ENCODE measurements around the gene CEBPG.

The CEBPG gene

DNA sequence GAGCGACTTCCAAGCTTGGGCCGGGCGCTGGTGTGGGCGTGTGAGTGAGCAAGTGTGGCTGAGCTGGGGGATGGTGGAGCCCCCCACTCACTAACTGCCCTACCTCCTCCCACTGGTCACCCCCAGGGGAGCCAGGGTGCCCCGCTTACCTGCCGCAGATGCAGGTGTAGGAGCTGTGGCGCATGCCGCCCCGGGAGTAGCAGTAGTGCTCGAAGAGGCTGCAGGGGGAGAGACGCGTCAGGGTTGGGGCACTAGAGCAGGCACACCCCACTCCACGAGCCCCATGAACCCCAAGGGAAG lies 39.9 kb downstream of the CEBPG start:
- no peak overlapping the region for H3K9ac ChIP-seq (ENCODE audit: low read depth, low read length)
- no peaks in the 10 kb centered on the region for H3K4me1 ChIP-seq (ENCODE audit: control insufficient read depth, insufficient read depth, low read length)
- H3K4me2 ChIP-seq (ENCODE audit: low read length): no peak overlapping the region
- no peaks in the 10 kb centered on the region for H3K9me3 ChIP-seq (replicated peaks; ENCODE audit: low read length)
- no peaks in the 10 kb centered on the region for H3K27me3 ChIP-seq (ENCODE audit: control insufficient read depth, insufficient read depth, low read length)
- H3K36me3 ChIP-seq (ENCODE audit: insufficient read depth, low read length): no peaks in the 10 kb centered on the region
- H3K4me3 ChIP-seq (ENCODE audit: low read length): no peak overlapping the region

DNA sequence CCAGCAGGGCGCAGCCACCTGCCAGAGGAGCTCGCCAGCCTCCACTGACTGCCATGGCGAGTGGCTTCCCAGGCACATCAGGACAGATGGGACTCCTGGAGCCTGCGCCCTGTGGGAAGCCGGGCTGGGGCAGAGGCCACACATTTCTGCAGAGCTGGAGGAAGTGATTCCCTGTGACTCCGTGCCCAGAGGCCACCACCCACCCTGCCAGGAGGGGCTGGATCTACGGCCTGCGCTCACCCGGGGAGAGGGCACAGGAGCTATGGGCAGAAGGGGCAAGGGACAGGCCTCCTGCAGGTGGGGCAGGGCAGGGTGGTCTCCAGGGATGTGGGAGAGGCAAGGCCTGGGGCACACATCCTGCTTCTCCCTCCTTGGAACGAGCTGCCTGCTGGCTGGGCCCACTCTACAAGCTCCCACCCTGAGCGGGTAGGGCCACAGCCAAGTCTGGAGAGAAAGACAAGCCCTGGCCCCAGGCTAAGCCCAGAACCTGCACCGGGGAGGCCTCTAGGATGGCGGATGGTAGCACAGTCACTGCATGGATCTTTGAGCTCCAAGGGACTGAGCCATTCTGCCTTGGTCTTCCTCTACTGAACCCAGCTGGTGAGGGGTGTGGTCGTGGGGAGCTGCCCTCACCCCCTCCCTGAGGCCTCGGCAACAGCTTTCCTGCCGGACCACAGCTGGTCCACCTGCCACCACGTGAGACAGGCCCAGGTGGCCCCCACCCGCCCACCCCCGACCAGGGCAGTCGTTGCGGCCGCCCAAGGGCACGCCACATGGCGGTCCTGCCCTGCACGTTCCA lies 40.6 kb downstream of the CEBPG start:
- no peaks in the 10 kb centered on the region for H3K36me3 ChIP-seq (ENCODE audit: insufficient read depth, low read length)
- H3K9me3 ChIP-seq (replicated peaks; ENCODE audit: low read length): no peaks in the 10 kb centered on the region
- H3K4me2 ChIP-seq (ENCODE audit: low read length): no peak overlapping the region
- H3K4me1 ChIP-seq (ENCODE audit: control insufficient read depth, insufficient read depth, low read length): no peaks in the 10 kb centered on the region
- H3K4me3 ChIP-seq (ENCODE audit: low read length): no peak overlapping the region
- H3K9ac ChIP-seq (ENCODE audit: low read depth, low read length): no peak overlapping the region
- no peaks in the 10 kb centered on the region for H3K27me3 ChIP-seq (ENCODE audit: control insufficient read depth, insufficient read depth, low read length)

DNA sequence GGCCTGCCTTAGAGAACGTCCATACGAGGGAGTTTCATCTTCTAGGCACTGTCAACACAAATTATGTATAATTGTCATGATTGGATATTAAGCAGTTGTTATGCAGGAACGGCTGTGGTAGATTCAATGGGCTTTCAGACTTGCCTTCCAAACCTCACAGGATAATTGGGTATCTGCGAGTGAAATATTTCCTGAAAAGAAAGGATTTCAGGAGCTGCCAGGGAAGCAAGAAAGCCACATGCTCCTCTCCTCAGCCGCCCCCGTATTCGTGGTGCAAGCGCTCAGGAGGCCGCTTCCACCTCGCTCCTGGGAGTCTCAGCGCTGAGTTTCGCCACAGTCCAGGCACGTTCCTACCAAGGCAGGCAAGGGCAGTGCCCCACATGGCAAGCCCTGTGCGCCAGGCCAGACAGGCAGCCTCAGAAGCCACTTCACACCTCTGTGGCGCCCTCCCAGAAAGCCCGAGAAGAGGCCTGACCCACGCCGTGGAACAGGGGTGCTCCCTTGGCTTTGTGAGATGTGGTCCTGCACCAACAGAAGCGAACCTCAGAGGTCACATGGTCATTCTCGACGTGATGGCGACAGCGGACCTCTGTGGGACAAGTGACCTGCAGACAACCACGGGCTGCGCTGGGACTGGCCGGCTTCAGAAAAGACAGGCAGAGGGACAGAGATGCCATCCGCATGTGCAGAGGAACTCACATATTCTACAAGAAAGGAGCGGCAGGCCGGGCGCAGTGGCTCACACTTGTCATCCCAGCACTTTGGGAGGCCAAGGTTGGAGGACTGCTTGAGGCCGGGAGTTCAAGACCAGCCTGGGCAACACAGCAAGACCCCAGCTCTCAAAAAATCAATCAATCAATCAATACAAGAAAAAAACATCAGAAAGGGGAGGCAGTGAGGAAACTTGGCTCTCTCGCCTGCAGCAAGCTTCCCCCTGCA lies 41.4 kb downstream of the CEBPG start:
- Histone ChIP-seq H3K4me3 (ENCODE audit: low read length) (no peak overlapping the region), H3K9ac (ENCODE audit: low read depth, low read length) (no peak overlapping the region), H3K4me1 (ENCODE audit: control insufficient read depth, insufficient read depth, low read length) (no peaks in the 10 kb centered on the region), H3K36me3 (ENCODE audit: insufficient read depth, low read length) (no peaks in the 10 kb centered on the region), H3K4me2 (ENCODE audit: low read length) (no peak overlapping the region), H3K27me3 (ENCODE audit: control insufficient read depth, insufficient read depth, low read length) (no peaks in the 10 kb centered on the region), H3K9me3 (replicated peaks; ENCODE audit: low read length) (no peaks in the 10 kb centered on the region)

DNA sequence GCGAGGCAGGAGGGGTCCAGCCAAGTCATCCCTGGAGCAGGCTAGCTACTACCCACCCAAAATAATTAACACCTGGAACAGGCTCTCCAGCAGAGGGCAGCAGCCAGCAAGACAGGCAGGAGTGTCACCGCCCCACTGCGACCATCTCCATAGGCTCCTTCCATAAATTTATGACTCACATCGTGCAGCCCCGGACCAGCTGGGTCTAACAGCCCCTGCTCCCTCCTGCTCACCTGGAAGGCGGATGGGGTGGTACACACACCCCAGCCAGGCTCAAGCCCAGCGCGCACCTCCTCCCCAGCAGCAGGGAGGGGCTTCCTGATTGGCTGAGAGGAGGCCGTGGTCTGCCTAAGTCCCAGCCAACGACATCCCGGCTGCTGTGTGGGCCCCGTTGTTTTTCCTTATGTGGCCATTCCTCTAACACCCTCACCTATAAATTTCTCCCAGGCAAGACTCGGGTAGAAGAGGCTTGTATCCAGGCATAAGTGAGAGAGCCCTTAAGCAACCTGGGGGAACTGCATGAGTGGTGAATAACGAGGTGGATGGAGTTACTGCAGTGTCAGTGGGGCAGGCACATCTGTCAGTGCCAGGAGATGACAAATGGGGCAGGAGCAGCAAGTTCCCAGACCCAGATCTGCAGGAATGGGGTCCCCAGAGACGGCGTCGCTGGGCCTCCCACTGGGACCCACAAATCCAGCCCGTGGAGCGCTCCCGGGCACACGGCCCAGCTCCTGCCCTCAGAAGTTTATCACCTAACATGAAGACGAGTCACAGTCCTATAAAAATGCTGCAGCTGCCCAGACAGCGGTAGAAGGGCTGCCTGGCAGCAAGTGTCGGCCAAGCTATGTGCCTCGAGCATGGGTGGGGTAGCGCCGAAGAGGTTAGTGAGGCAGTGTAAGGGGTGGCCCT lies 43.1 kb downstream of the CEBPG start:
- Histone ChIP-seq H3K27me3 (ENCODE audit: control insufficient read depth, insufficient read depth, low read length) (no peaks in the 10 kb centered on the region), H3K9ac (ENCODE audit: low read depth, low read length) (no peak overlapping the region), H3K4me1 (ENCODE audit: control insufficient read depth, insufficient read depth, low read length) (no peaks in the 10 kb centered on the region), H3K36me3 (ENCODE audit: insufficient read depth, low read length) (no peaks in the 10 kb centered on the region), H3K4me2 (ENCODE audit: low read length) (no peak overlapping the region), H3K4me3 (ENCODE audit: low read length) (no peak overlapping the region), H3K9me3 (replicated peaks; ENCODE audit: low read length) (no peaks in the 10 kb centered on the region)

DNA sequence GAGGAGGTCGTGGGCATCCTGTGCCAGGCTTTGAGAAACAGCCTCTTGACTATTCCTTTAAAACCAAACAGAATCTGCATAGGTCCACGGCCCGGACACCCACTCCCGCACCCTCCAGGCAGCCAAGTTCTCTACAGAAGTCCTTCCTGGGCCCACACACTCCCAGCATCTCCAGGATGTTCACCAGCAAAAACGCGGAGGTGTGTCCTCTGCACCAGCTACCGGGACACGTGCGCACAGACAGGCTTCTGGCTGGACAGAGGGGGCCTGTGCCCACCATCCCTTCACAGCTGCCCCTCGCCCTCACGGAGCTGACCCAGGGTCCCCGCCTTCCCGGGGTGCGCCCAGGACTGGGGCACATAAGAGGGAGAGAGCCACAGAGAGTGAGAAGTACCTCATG lies 44.2 kb downstream of the CEBPG start:
- Histone ChIP-seq H3K9ac (ENCODE audit: low read depth, low read length) (no peak overlapping the region), H3K27me3 (ENCODE audit: control insufficient read depth, insufficient read depth, low read length) (no peaks in the 10 kb centered on the region), H3K4me1 (ENCODE audit: control insufficient read depth, insufficient read depth, low read length) (no peaks in the 10 kb centered on the region), H3K36me3 (ENCODE audit: insufficient read depth, low read length) (no peaks in the 10 kb centered on the region), H3K9me3 (replicated peaks; ENCODE audit: low read length) (no peaks in the 10 kb centered on the region), H3K4me2 (ENCODE audit: low read length) (no peak overlapping the region), H3K4me3 (ENCODE audit: low read length) (no peak overlapping the region)

DNA sequence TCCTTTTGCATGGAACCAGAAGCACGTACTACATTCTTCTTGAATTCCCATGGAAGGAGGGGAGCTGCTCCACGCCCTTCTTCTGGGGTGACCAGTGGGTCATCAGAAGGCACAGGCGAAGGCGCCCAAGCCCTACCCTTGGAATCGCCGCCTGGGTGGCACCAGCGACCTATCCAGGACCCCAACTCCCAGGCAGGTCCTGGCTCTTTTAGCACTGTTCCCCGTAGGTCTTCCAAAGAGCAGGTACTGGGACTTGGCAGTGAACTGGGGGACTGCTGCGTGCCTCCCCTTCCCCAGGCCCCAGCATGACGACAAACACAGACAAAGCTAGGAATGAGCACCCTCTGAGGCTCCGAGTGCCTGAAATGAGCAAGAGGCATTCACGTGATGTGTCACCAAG lies 45.0 kb downstream of the CEBPG start:
- Histone ChIP-seq H3K4me1 (ENCODE audit: control insufficient read depth, insufficient read depth, low read length) (no peaks in the 10 kb centered on the region), H3K4me2 (ENCODE audit: low read length) (no peak overlapping the region), H3K36me3 (ENCODE audit: insufficient read depth, low read length) (no peaks in the 10 kb centered on the region), H3K9me3 (replicated peaks; ENCODE audit: low read length) (no peaks in the 10 kb centered on the region), H3K9ac (ENCODE audit: low read depth, low read length) (no peak overlapping the region), H3K27me3 (ENCODE audit: control insufficient read depth, insufficient read depth, low read length) (no peaks in the 10 kb centered on the region), H3K4me3 (ENCODE audit: low read length) (no peak overlapping the region)

DNA sequence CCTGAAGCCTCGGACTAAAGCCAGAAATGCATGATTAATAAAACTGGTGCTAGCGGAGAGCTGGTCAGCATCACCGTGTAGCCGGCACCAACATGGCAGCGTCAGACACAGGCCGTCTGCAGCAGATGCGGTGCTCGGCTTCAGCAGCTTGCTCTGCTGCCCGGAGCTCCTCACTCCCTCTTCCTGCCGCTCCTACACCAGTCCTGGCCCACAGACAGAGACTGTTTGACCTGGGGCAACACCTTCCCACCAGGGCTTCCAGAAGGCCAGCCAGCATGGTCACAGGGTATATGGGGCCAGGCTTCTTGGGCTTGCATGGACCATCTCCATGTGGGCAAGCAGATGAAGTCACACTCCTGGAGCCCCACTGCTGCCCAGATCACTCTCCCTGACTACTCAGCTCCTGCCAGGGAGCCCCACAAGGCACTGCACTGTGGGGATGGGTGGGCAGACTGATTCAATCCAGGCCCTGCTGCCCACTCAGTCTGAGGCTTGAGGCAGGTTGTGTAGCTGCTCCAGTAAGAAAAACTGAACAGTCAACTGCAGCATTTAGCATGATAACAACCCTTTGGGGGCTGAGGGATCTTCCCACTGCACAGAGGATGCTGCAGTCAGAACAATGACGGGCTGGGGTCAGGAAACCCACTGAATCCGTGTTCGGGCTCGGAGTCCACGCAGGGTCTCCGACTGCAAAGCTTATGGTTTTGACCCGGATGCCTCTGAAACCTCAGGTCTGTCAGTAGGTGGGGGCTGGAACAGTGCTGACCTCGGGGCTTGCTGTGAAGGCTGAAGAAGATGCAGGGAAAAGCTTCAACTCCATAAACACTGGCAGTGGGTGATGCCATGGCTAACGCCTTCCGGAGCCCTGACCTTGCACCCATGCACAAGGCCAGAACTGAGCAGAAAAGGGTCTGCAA lies 45.6 kb downstream of the CEBPG start:
- H3K36me3 ChIP-seq (ENCODE audit: insufficient read depth, low read length): no peaks in the 10 kb centered on the region
- H3K4me2 ChIP-seq (ENCODE audit: low read length): no peak overlapping the region
- no peaks in the 10 kb centered on the region for H3K9me3 ChIP-seq (replicated peaks; ENCODE audit: low read length)
- H3K27me3 ChIP-seq (ENCODE audit: control insufficient read depth, insufficient read depth, low read length): no peaks in the 10 kb centered on the region
- no peak overlapping the region for H3K9ac ChIP-seq (ENCODE audit: low read depth, low read length)
- H3K4me1 ChIP-seq (ENCODE audit: control insufficient read depth, insufficient read depth, low read length): no peaks in the 10 kb centered on the region
- H3K4me3 ChIP-seq (ENCODE audit: low read length): no peak overlapping the region

DNA sequence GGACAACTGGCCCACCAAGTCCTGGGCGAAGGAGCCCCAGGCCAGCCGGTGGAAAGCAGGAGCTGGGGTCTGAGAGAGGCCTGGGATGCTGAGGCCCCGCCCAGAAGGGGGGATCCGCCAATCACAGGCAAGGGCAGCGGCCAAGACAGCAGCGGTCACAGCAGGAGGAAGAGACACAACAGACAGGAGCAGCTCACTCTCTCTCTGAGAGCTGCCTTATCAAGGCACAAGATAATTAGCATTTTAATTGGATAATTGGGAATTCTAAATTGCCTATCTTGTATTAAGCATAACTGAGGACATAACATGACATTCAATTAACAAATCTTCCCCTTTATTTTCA lies 46.2 kb downstream of the CEBPG start:
- Histone ChIP-seq H3K4me2 (ENCODE audit: low read length) (no peak overlapping the region), H3K9ac (ENCODE audit: low read depth, low read length) (no peak overlapping the region), H3K4me1 (ENCODE audit: control insufficient read depth, insufficient read depth, low read length) (no peaks in the 10 kb centered on the region), H3K4me3 (ENCODE audit: low read length) (no peak overlapping the region), H3K36me3 (ENCODE audit: insufficient read depth, low read length) (no peaks in the 10 kb centered on the region), H3K9me3 (replicated peaks; ENCODE audit: low read length) (no peaks in the 10 kb centered on the region), H3K27me3 (ENCODE audit: control insufficient read depth, insufficient read depth, low read length) (no peaks in the 10 kb centered on the region)

DNA sequence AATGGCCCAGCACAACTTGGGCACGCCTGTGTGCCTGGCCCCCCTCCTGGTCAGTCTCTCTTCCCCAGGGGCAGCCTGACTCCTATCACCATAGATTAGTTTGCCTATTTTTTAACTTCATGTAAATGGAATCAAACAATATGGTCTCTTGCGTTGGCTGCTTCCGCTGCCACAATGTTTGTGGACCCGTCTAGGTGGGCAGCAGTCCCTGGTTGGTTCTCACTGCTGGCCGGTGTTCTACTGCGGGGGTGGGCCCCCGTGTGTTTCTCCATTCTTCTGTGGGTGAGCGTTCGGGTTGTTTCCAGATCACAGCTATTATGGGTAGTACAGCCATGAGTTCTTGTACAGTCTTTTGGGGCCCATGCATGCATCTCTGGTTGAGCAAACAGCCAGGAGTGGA lies 47.3 kb downstream of the CEBPG start:
- Histone ChIP-seq H3K36me3 (ENCODE audit: insufficient read depth, low read length) (no peaks in the 10 kb centered on the region), H3K9ac (ENCODE audit: low read depth, low read length) (no peak overlapping the region), H3K4me3 (ENCODE audit: low read length) (no peak overlapping the region), H3K27me3 (ENCODE audit: control insufficient read depth, insufficient read depth, low read length) (no peaks in the 10 kb centered on the region), H3K9me3 (replicated peaks; ENCODE audit: low read length) (no peaks in the 10 kb centered on the region), H3K4me1 (ENCODE audit: control insufficient read depth, insufficient read depth, low read length) (no peaks in the 10 kb centered on the region), H3K4me2 (ENCODE audit: low read length) (no peak overlapping the region)

DNA sequence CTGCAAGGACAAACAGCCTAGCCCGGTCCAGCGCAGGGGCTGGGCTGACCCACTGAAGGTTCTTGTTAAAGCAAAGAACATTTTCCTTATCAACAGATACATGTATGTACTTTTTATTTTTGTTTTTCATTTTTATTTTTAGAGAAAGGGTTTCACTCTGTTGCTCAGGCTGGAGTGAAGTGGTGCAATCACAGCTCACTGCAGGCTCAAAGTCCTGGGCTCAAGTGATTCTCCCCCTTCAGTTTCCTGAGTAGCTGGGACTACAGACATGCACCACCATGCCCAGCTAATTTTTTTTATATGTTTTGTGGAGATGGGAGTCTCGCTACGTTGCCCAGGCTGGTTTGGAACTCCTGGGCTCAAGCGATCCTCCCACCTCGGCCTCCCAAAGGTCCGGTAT lies 47.9 kb downstream of the CEBPG start:
- H3K4me2 ChIP-seq (ENCODE audit: low read length): no peak overlapping the region
- no peaks in the 10 kb centered on the region for H3K36me3 ChIP-seq (ENCODE audit: insufficient read depth, low read length)
- H3K9ac ChIP-seq (ENCODE audit: low read depth, low read length): no peak overlapping the region
- no peaks in the 10 kb centered on the region for H3K27me3 ChIP-seq (ENCODE audit: control insufficient read depth, insufficient read depth, low read length)
- H3K9me3 ChIP-seq (replicated peaks; ENCODE audit: low read length): no peaks in the 10 kb centered on the region
- H3K4me1 ChIP-seq (ENCODE audit: control insufficient read depth, insufficient read depth, low read length): no peaks in the 10 kb centered on the region
- H3K4me3 ChIP-seq (ENCODE audit: low read length): no peak overlapping the region

All from skeletal muscle satellite cell (primary cell).